Testis (tissue), 3 donors: Measurements from ENCODE around the gene ZC3H18. TPM values are rescaled to one million over a fixed set of nuclear protein-coding genes. Genes with fewer than 3 reads are reported as not detected.

Experiments
- DNase-seq: peaks from one replicate; pipeline ENCODE4 v3.0.0-alpha.2; 2019
- H3K27ac ChIP-seq, 2 donors: fragments of 200-600 bp; sonication (generic); one replicate each; pipeline ENCODE4 v1.5.1; 2019
- H3K27me3 ChIP-seq: fragments of 200-600 bp; sonication (generic); one replicate; pipeline ENCODE4 v1.5.1; 2019
- H3K36me3 ChIP-seq: fragments of 200-600 bp; sonication (generic); one replicate; pipeline ENCODE4 v1.5.1; 2017; ENCODE audit warnings: low read depth; ENCODE audit errors: missing control alignments
- H3K4me1 ChIP-seq: fragments of 200-600 bp; sonication (generic); one replicate; pipeline ENCODE4 v1.5.1; 2019
- H3K4me3 ChIP-seq, 2 donors: fragments of 200-600 bp; sonication (generic); one replicate each; pipeline ENCODE4 v1.5.1; 2017 to 2019
- H3K9me3 ChIP-seq: fragments of 200-600 bp; sonication (generic); one replicate; pipeline ENCODE4 v1.5.1; 2017
- CTCF ChIP-seq, 3 experiments: fragments of 450-650 bp in 2 of 3; fragments of 200-600 bp in 1 of 3; sonication (generic) in 1 of 3; IDR thresholded peaks; one replicate each; pipeline ENCODE4 v1.5.1; 2016 to 2019; ENCODE audit warnings: antibody characterized with exemption in 3 of 3, mild to moderate bottlenecking in 2 of 3, moderate library complexity in 1 of 3
- POLR2A ChIP-seq: fragments of 450-650 bp; IDR thresholded peaks from one replicate; pipeline ENCODE4 v1.6.1; 2017; ENCODE audit warnings: antibody characterized with exemption, mild to moderate bottlenecking, moderate library complexity
- WGBS, 2 donors: methylation state at CpG; one replicate each; pipeline ENCODE4 v1.1.5; 2018; 5-methylcytosine and 5-hydroxymethylcytosine counted together
- intact Hi-C: fragments of 100-400 bp; cut with DNase I; formaldehyde crosslinking; loops from one replicate; pipeline ENCODE4 v1.15.1; 2023; ENCODE audit warnings: low total_unique reads
- polyA plus RNA-seq: library from polyadenylated mRNA; stranded (reverse); fragments of 350-450 nt; fragmentation: Illumina TruSeq; extraction: RNeasy Lipid Tissue Mini Kit (QIAGEN cat#74804); gene quantifications from one replicate; pipeline ENCODE4 v1.2.3, GENCODE V29; 2014; ENCODE audit warnings: low read depth, low replicate concordance; ENCODE audit not compliant: insufficient read depth
- total RNA-seq, 2 donors: library from RNA; depleted of rRNA; stranded (reverse); fragments of >200 nt; gene quantifications; one replicate each; pipeline ENCODE4 v1.2.3, GENCODE V29; 2016

Gene ZC3H18
- total and polyA plus RNA-seq, 3 donors from 2014 or later = 53.8 to 63.7 (median 59.6) TPM

- Histone ChIP-seq H3K4me3 (no peak overlapping the region), H3K4me1 (peaks cover 5% of the 10 kb centered on the region), H3K9me3 (no peaks in the 10 kb centered on the region), H3K36me3 (no peaks in the 10 kb centered on the region), H3K27ac (no peak overlapping the region), H3K27me3 (no peaks in the 10 kb centered on the region)
- 96 to 98% methylated on average over 8 to 17 of the region's 22 CpGs for WGBS, 2 donors
- intact Hi-C loops = no loop called here
- TF ChIP-seq CTCF (IDR thresholded peaks at IDR 0.05) = no peak
- TF ChIP-seq POLR2A = no peak
- DNase-seq = no peak
These were observed 77.2 kb downstream of the ZC3H18 start for GRCh38 chr16:88647178-88648070.

- intact Hi-C loops = no loop called here
- H3K27ac ChIP-seq = no peak overlapping the region
- H3K9me3 ChIP-seq = no peaks in the 10 kb centered on the region
- H3K27me3 ChIP-seq = no peaks in the 10 kb centered on the region
- DNase-seq = no peak
- H3K4me3 ChIP-seq = no peak overlapping the region
- TF ChIP-seq CTCF (IDR thresholded peaks at IDR 0.05) = no peak
- TF ChIP-seq POLR2A = no peak
- H3K4me1 ChIP-seq = peaks cover 5% of the 10 kb centered on the region
- H3K36me3 ChIP-seq = no peaks in the 10 kb centered on the region
- 80 to 82% methylated on average over 9 to 20 of the region's 20 CpGs for WGBS, 2 donors
These were observed 79.2 kb downstream of the ZC3H18 start for GRCh38 chr16:88649195-88649923.

- Histone ChIP-seq H3K36me3 (no peaks in the 10 kb centered on the region), H3K4me1 (peaks cover 5% of the 10 kb centered on the region), H3K27me3 (no peaks in the 10 kb centered on the region), H3K4me3 (peak overlapping the region; percentile 47 to 65), H3K27ac (peak overlapping the region in 1 of 2 donors; percentile 30), H3K9me3 (no peaks in the 10 kb centered on the region)
- intact Hi-C loops = no loop called here
- no peak for DNase-seq
- 21 to 45% methylated on average over 19 to 36 of the region's 37 CpGs for WGBS, 2 donors
- no peak for TF ChIP-seq CTCF (IDR thresholded peaks at IDR 0.05)
- TF ChIP-seq POLR2A = no peak
These were observed 79.9 kb downstream of the ZC3H18 start for GRCh38 chr16:88649924-88650748.

- 4 to 24% methylated on average over 5 to 35 of the region's 41 CpGs for WGBS, 2 donors
- TF ChIP-seq CTCF (IDR thresholded peaks at IDR 0.05) (no peak), POLR2A (no peak)
- H3K27ac ChIP-seq = peak within 1 kb of the TSS in 1 of 2 donors; percentile 30
These were observed 80.6 kb downstream of the ZC3H18 start, which contains the start of gene CYBA for GRCh38 chr16:88650749-88651275. Gene CYBA (minus strand): TSS chr16:88651053. CDS start chr16:88651013, 40 bp downstream.

More at GRCh38 chr16:88650749-88651275, 80.6 kb downstream of the ZC3H18 start, which contains the start of gene CYBA:
- Histone ChIP-seq H3K27me3 (no peaks in the 10 kb centered on the region), H3K4me1 (peaks cover 5% of the 10 kb centered on the region), H3K9me3 (no peaks in the 10 kb centered on the region), H3K4me3 (peak within 1 kb of the TSS; percentile 47 to 65), H3K36me3 (no peaks in the 10 kb centered on the region)
- DNase-seq = peak; percentile 36
- intact Hi-C loops = no loop called here
